ENCODE data around the gene ZNF556.
A peak's percentile ranks its signal among the peaks of the same experiment; 100 is the strongest.
"Not testable (repeated sequence)": the region's sequence is repeated elsewhere in the genome, so short reads cannot be mapped to it uniquely, and the experiment has no call there.

ZNF556 gene

DNA sequence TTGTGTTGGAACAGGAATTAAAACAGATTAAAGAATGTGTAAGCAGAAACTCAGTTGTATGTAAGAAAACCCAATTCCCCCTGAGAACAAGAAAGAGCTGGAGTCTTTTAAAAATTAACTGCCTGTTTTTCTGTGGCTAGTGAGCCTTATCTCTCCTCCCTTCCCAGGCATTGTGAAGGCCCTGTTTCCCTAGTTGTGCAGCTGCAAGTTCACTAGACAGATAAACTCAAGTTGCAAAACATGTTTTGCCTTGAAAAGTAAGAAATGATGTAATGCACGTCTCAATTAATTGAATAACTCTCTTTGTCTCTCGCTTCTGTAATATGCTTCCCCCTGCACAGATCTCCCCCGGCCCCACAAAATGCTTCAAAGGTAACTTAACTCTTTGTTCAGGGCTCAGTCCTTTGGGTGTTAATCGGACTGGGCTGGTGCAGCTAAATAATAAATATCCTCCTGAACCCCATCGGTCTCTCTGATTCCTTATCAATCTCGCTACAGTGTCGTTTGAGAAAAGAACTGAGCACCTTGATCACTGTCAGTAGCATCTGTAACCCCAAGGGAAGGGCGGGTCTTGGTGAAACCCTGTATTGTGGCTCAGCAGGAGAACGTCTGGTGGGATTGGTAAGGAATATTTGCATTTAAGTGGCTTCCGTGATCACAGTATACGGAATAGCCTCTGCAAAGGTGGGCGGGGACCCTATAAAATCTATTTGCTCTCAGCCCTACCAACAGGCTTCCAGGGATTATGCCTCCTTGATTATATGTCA lies 1.6 kb upstream of the ZNF556 start:
- in situ Hi-C loops (cut with HindIII; ENCODE audit: low pct_unique_long_range_greater_than_20kb, low sequenced_read_pairs): no loop called here
- DNase-seq (ENCODE audit: low read depth in 1 of 2, low spot score in 1 of 2): no peak
- TF ChIP-seq JUND (IDR thresholded peaks at IDR 0.05; ENCODE audit: low read depth): no peak

DNA sequence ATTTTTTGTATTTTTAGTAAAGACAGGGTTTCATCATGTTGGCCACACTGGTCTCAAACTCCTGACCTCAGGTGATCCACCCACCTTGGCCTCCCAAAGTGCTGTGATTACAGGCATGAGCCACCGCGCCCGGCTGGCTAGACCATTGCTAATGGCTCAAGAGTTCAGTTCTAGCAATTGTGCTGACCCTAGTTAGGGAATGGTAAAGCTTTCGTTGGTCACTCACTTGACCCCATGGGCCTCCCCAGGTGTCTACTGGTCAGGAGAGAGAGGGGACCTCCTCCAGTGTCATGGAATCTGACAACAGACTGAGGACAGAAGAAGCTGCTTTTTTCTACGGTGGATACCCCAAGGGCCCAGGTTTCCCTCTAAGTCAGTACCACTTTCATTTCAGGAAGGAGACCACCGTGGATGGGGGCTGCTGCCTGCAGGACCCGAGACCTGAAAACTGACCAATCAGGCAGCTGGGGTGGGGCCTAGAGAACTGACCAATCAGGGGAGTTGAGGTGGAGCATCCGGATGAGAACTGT lies 575 bp upstream of the ZNF556 start:
- DNase-seq (ENCODE audit: low read depth in 1 of 2, low spot score in 1 of 2): no peak
- in situ Hi-C loops (cut with HindIII; ENCODE audit: low pct_unique_long_range_greater_than_20kb, low sequenced_read_pairs): no loop called here
- TF ChIP-seq JUND (IDR thresholded peaks at IDR 0.05; ENCODE audit: low read depth): no peak

DNA sequence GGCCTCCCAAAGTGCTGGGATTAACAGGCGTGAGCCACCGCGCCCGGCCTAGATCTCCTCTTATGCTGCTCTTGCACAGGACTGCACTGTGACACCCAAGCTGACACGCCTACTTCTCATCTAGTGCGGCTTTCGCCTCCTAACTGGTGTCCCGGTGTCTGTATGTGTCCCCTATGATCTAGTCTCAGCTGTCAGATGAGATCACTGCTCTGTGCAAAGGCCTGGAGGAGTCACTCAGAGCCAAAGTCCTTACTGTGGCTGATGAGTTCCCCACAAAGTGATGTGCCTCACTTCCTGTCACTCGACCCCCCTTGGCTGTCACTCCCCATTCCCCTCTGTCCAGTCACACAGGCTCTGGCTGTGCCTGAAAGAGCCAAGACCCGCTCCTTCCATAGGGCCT lies 2.5 kb downstream of the ZNF556 start:
- in situ Hi-C loops (cut with HindIII; ENCODE audit: low pct_unique_long_range_greater_than_20kb, low sequenced_read_pairs): no loop called here
- TF ChIP-seq JUND (IDR thresholded peaks at IDR 0.05; ENCODE audit: low read depth): no peak
- DNase-seq (ENCODE audit: low read depth in 1 of 2, low spot score in 1 of 2): no peak

DNA sequence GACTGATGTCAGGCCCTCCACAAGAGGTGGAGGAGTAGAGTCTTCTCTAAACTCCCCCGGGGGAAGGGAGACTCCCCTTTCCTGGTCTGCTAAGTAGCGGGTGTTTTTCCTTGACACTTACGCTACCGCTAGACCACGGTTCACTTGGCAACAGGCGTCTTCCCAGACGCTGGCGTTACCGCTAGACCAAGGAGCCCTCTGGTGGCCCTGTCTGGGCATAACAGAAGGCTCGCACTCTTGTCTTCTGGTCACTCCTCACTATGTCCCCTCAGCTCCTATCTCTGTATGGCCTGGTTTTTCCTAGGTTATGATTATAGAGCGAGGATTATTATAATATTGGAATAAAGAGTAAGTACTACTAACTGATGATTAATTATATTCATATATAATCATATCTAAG lies 5.0 kb downstream of the ZNF556 start:
- peak in 1 of 2 experiments; percentile 64 for DNase-seq (ENCODE audit: low read depth in 1 of 2, low spot score in 1 of 2)
- in situ Hi-C loops (cut with HindIII; ENCODE audit: low pct_unique_long_range_greater_than_20kb, low sequenced_read_pairs): not testable (repeated sequence)

DNA sequence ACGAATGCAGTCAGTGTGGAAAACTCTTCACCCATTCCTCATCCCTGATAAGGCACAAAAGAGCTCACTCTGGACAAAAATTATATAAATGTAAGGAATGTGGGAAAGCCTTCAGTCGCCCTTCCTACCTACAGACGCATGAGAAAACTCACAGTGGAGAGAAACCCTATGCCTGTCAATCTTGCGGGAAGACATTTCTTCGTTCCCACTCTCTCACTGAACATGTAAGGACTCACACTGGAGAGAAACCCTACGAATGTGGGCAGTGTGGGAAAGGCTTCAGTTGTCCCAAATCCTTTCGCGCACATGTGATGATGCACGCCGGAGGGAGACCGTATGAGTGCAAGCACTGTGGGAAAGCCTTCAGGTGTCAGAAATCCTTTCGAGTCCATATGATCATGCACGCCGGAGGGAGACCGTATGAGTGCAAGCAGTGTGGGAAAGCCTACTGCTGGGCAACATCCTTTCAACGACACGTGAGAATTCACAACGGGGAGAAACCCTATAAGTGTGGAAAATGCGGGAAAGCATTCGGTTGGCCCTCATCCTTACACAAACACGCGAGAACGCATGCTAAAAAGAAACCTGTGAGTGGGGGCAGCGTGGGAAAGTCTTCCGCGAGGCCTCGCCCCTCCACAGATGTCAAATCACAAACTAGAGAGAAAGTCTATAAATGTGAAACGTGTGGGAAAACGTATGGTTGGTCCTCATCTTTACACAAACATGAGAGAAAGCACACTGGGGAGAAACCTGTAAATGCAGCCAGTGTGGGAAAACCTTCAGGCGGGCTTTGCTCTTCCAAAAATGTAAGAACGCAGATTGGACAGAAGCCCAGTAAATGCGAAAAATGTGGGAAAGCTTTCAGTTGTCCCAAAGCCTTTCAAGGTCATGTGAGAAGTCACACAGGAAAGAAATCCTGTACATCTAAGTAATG lies 10.5 kb downstream of the ZNF556 start:
- no peak for TF ChIP-seq JUND (IDR thresholded peaks at IDR 0.05; ENCODE audit: low read depth)
- DNase-seq (ENCODE audit: low read depth in 1 of 2, low spot score in 1 of 2): no peak
- in situ Hi-C loops (cut with HindIII; ENCODE audit: low pct_unique_long_range_greater_than_20kb, low sequenced_read_pairs): no loop called here

DNA sequence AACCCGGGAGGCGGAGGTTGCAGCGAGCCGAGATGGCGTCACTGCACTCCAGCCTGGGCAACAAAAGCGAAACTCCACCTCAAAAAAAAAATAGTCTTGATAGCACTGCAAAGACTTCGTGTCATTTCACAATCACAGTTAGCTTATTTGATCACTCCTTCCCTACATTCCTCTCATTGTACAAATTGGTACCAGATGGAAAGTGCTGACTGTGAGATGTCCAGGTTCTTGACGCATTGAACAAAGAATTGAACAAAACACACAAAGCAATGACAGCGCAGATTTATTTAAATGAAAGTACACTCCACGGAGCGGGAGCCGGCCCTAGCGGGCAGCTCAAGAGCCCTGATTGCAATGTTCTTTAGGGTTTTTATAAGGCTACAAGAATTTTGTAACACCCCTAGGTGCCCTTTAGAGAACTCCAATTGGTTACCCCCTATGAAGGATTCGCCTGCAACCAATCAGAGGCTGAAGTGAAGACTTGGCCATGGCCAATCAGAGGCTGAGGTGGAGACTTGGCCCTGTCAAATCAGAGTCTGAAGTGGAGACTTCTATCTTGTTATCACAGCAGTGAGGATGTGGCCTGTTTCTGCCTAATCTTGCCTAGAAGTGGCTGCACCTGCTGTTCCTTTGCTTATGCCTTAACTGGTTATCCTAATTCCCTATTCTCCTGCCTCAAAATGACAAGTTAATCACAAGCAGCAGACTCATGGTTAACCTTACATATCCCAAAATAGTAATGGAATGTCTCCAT lies 16.7 kb downstream of the ZNF556 start:
- no peak for DNase-seq (ENCODE audit: low read depth in 1 of 2, low spot score in 1 of 2)
- in situ Hi-C loops (cut with HindIII; ENCODE audit: low pct_unique_long_range_greater_than_20kb, low sequenced_read_pairs): no loop called here
- TF ChIP-seq JUND (IDR thresholded peaks at IDR 0.05; ENCODE audit: low read depth): no peak

DNA sequence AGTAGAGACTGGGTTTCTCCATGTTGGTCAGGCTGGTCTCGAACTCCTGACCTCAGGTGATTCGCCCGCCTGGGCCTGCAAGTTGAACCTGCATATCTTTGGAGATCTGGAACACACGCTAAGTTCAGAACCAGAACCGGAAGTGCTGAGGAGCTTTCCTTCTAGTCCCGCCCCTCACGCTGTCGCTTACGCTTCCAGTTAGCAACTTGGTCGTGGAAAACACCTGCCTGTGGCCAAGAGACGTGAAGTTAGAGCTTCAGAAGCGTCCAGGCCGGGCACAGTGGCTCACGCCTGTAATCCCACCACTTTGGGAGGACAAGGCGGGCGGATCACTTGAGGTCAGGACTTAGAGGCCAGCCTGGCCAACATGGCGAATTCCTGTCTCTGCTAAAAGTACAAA lies 18.6 kb downstream of the ZNF556 start:
- no peak for DNase-seq (ENCODE audit: low read depth in 1 of 2, low spot score in 1 of 2)
- in situ Hi-C loops (cut with HindIII; ENCODE audit: low pct_unique_long_range_greater_than_20kb, low sequenced_read_pairs): no loop called here
- TF ChIP-seq JUND (IDR thresholded peaks at IDR 0.05; ENCODE audit: low read depth): no peak

DNA sequence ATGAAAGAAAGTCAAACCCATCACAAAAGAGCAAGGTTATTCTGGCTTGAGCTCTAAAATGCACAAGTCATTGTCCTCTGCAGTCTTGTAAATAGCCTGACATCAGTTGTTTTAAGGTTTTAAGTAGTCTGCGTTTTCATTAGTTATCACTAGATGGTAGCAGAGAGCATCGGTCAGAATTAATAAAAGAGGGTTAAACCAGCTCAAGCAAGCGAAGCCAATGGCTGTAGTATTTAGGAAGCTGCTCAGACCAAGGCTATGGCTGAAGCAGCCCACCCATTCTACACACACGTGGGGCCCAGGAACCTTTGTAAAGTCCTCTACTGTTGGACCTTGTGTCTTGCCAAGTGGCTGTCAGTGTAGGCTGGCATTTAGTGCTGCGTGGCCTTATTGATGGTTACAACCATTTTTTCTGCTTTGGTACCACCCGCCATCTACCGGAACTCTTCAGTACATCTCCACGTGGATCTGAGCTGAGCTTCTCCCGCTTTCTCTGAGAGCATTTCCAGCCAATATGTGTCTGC lies 20.3 kb downstream of the ZNF556 start:
- DNase-seq (ENCODE audit: low read depth in 1 of 2, low spot score in 1 of 2): peak; percentile 31 to 87
- in situ Hi-C loops (cut with HindIII; ENCODE audit: low pct_unique_long_range_greater_than_20kb, low sequenced_read_pairs): no loop called here
- no peak for TF ChIP-seq JUND (IDR thresholded peaks at IDR 0.05; ENCODE audit: low read depth)

DNA sequence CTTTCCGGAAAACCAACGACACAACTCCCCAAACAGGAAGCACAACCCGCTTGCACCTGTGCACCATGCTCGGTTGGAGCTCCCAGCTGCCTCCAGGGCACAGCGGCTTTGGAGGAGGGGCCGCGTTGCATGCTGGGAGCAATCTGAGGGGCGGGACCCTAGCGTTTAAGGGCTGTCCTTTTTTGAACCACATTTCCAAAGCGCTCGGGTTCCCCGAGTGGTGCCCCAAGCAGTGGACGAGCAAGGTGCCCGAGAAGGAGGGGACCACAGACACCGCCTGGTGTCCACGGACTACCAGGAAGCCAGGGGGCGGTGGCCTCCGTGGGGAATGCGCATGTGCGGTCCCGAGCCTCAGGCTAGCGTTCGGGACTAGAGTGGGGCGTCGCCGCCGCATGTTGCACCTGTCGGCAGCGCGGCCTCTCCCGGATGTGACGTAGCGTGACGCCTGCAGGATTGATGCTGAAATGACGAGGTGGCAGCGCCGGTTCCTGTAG lies 21.6 kb downstream of the ZNF556 start:
- DNase-seq (ENCODE audit: low read depth in 1 of 2, low spot score in 1 of 2): peak; percentile 18 to 95
- in situ Hi-C loops (cut with HindIII; ENCODE audit: low pct_unique_long_range_greater_than_20kb, low sequenced_read_pairs): no loop called here
- TF ChIP-seq JUND (IDR thresholded peaks at IDR 0.05; ENCODE audit: low read depth): no peak

DNA sequence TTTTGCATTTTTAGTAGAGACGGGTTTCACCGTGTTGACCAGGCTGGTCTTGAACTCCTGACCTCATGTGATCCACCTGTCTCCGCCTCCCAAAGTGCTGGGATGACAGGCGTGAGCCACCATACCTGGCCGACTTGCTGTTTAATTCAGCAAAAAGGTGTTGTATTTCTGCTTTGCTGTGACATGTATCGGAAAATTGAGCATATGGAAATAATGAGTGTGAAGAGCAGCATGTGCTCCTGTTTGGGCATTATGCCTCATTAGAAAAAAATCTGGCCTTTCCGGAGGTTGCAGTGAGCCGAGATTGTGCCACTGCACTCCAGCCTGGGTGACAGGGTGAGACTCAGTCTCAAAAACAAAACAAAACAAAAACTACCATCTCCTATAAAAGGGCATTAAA lies 23.4 kb downstream of the ZNF556 start:
- DNase-seq (ENCODE audit: low read depth in 1 of 2, low spot score in 1 of 2); in situ Hi-C loops (cut with HindIII; ENCODE audit: low pct_unique_long_range_greater_than_20kb, low sequenced_read_pairs): not testable (repeated sequence)

DNA sequence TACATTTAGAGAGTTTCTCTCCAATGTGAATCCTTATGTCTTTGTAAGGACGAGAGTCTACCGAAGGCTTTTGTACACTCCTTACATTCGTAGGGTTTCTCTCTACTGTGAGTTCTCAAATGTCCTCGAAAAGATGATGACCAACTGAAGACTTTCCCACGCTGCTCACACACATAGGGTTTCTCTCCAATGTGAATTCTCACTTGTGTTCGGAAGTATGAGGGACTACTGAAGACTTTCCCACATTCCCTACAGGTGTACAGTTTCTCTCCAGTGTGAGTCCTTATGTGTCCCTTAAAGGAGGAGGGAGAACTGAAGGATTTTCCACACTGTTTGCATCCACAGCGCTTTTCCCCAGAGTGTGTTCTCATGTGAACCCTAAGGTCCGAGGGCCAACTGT lies 29.6 kb downstream of the ZNF556 start:
- in situ Hi-C loops (cut with HindIII; ENCODE audit: low pct_unique_long_range_greater_than_20kb, low sequenced_read_pairs): no loop called here
- DNase-seq (ENCODE audit: low read depth in 1 of 2, low spot score in 1 of 2): no peak
- no peak for TF ChIP-seq JUND (IDR thresholded peaks at IDR 0.05; ENCODE audit: low read depth)

All from T47D (cell line).